H1 (cell line): ENCODE data around the gene ARRDC1. TPM values are rescaled to one million over a fixed set of nuclear protein-coding genes. Genes with fewer than 3 reads are reported as not detected.

Experiments
- BCL11A ChIP-seq, 2 experiments: IDR thresholded peaks; one replicate each; pipeline ENCODE4 v1.6.1; 2011; ENCODE audit warnings: low read depth in 2 of 2, low read length in 2 of 2, mild to moderate bottlenecking in 2 of 2
- CHD2 ChIP-seq: IDR thresholded peaks from 2 replicates; pipeline ENCODE4 v1.6.1; 2012; ENCODE audit warnings: low read length, improper control_type of control experiment
- HDAC2 ChIP-seq, 2 experiments: fragments of 300-600 bp in 1 of 2; sonication (generic) in 1 of 2; IDR thresholded peaks; 2 replicates each; pipeline ENCODE4 v1.6.1; 2011 to 2012; ENCODE audit warnings: low read depth in 2 of 2, low read length in 2 of 2, mild to moderate bottlenecking in 2 of 2, moderate library complexity in 2 of 2, borderline replicate concordance in 1 of 2, inconsistent platforms in 1 of 2
- JUND ChIP-seq: IDR thresholded peaks from 2 replicates; pipeline ENCODE4 v1.6.1; 2011; ENCODE audit warnings: mild to moderate bottlenecking, improper control_type of control experiment, low read length
- PHF8 ChIP-seq: fragments of 200-600 bp; sonication (generic); conservative IDR thresholded peaks from 2 replicates; pipeline ENCODE4 v1.7.1; 2012; ENCODE audit warnings: low read depth, mild to moderate bottlenecking, inconsistent platforms, low read length, moderate library complexity
- POU5F1 ChIP-seq: IDR thresholded peaks from 2 replicates; pipeline ENCODE4 v1.6.1; 2011; ENCODE audit warnings: low read depth, mild to moderate bottlenecking, low read length, moderate library complexity
- RAD21 ChIP-seq, 2 experiments: IDR thresholded peaks in 1 of 2; conservative IDR thresholded peaks in 1 of 2; 2 replicates each; pipeline ENCODE4 v1.6.1; 2011; ENCODE audit warnings: low read depth in 2 of 2, low read length in 2 of 2, improper control_type of control experiment in 1 of 2, inconsistent platforms in 1 of 2, mild to moderate bottlenecking in 1 of 2, moderate library complexity in 1 of 2
- SAP30 ChIP-seq: fragments of 300-600 bp; sonication (generic); IDR thresholded peaks from 2 replicates; pipeline ENCODE4 v1.7.1; 2012; ENCODE audit warnings: low read length, moderate library complexity, mild to moderate bottlenecking, inconsistent platforms; ENCODE audit not compliant: insufficient read depth, insufficient replicate concordance
- SIX5 ChIP-seq: IDR thresholded peaks from 2 replicates; pipeline ENCODE4 v1.6.1; 2011; ENCODE audit warnings: mild to moderate bottlenecking, low read depth, low read length
- TAF1 ChIP-seq: IDR thresholded peaks from 2 replicates; pipeline ENCODE4 v1.6.1; 2011; ENCODE audit warnings: mild to moderate bottlenecking, low read depth, low read length
- TBP ChIP-seq: IDR thresholded peaks from 2 replicates; pipeline ENCODE4 v1.6.1; 2011; ENCODE audit warnings: low read depth, low read length, improper control_type of control experiment
- TEAD4 ChIP-seq: IDR thresholded peaks from 2 replicates; pipeline ENCODE4 v1.6.1; 2012; ENCODE audit warnings: low read depth, low read length, inconsistent platforms, mixed read lengths
- polyA plus RNA-seq, 7 experiments: library from polyadenylated mRNA; depleted of rRNA in 3 of 7; stranded (reverse) in 5 of 7; unstranded in 2 of 7; fragments of >200 nt in 5 of 7; fragments of 200-250 nt in 2 of 7; gene quantifications; 1 replicate in 5 of 7; 2 replicates in 1 of 7; 4 replicates in 1 of 7; pipeline versions ENCODE4 v1.2.1 to v1.2.3, GENCODE V29; 2011 to 2013; ENCODE audit warnings: missing spikeins in 2 of 7, mixed read lengths in 2 of 7
- total RNA-seq: library from RNA; stranded (reverse); fragmentation: NEBNext Ultra II Directional; extraction: Animal tissue kit (Norgen Biotek cat#: 25700); gene quantifications from 2 replicates; pipeline ENCODE4 v1.2.1, GENCODE V29; 2021
- TF ChIP-seq, protein P1 (sequence below): IDR thresholded peaks from 2 replicates; pipeline ENCODE4 v1.6.1; 2012; ENCODE audit warnings: low read length, inconsistent platforms

ARRDC1 gene
- total and polyA plus RNA-seq, 2 of the 8 experiments (the other 6 are each of a cell fraction or from before 2014, with no cell fraction given), result 22.0 to 58.4 TPM

DNA sequence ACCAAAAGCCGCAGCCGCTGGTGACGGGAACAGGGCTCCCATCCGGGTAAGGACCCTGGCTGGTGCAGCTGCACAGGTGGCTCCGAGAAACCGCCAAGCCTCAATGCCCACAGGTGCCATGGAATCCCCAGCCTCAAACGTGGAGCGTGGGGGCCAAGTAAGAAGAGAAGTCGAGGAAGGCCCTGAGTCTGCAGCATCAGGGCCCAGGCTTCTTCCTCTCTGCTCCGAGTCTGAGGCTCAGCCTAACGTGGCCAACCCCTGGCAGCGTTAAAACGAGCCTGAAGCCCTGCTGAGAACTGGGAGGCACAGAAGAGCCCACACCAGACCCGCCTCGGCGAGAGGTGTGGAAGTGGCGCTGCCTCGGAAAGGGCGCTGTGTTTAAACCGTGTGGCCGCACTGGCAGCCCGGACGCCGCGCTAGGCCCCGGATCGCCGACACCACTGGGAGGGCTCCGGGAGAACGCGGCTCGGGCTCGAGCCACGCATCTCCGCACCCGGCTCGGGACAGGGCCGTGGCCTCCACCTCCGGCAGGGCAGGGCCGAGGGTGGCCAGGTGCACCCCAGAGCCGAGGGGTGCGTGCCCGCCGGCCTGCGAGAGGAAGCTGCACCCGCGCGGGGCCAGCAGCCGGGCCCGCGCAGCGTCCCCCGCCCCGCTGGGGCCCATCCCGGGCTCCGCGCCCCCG is 15.9 kb upstream of the ARRDC1 start (continued):
- no peak for TF ChIP-seq RAD21 (IDR thresholded peaks at IDR 0.05 in 1 of 2, conservative IDR thresholded peaks at IDR 0.05 in 1 of 2; ENCODE audit: low read depth in 2 of 2, low read length in 2 of 2)
- no peak for TF ChIP-seq CHD2
- no peak for TF ChIP-seq HDAC2 (IDR thresholded peaks at IDR 0.05; ENCODE audit: borderline replicate concordance in 1 of 2, low read depth in 2 of 2, low read length in 2 of 2)
- no peak for TF ChIP-seq BCL11A (IDR thresholded peaks at IDR 0.05; ENCODE audit: low read depth in 2 of 2, low read length in 2 of 2)
- TF ChIP-seq TEAD4, result no peak
- no peak for TF ChIP-seq SIX5
- TF ChIP-seq, protein P1, sequence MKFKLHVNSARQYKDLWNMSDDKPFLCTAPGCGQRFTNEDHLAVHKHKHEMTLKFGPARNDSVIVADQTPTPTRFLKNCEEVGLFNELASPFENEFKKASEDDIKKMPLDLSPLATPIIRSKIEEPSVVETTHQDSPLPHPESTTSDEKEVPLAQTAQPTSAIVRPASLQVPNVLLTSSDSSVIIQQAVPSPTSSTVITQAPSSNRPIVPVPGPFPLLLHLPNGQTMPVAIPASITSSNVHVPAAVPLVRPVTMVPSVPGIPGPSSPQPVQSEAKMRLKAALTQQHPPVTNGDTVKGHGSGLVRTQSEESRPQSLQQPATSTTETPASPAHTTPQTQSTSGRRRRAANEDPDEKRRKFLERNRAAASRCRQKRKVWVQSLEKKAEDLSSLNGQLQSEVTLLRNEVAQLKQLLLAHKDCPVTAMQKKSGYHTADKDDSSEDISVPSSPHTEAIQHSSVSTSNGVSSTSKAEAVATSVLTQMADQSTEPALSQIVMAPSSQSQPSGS, result no peak
- TF ChIP-seq SAP30, result no peak
- TF ChIP-seq TAF1, result no peak
- TF ChIP-seq PHF8, result no peak
- no peak for TF ChIP-seq POU5F1
- no peak for TF ChIP-seq TBP
- TF ChIP-seq JUND, result no peak
- TF ChIP-seq, all 59 proteins: peak for 3
